Body of pancreas (tissue), 4 donors: ENCODE results near the gene IDS. TPM values are rescaled to one million over a fixed set of nuclear protein-coding genes. Genes with fewer than 3 reads are reported as not detected.
A peak's percentile ranks its signal among the peaks of the same experiment; 100 is the strongest.
"Not testable (repeated sequence)": the region's sequence is repeated elsewhere in the genome, so short reads cannot be mapped to it uniquely, and the experiment has no call there.

Experiments
- ATAC-seq: fragments of 150-250 bp; one replicate; pipeline ENCODE4 v1.9.1; 2016
- DNase-seq, 4 donors: peaks; one replicate each; pipeline ENCODE4 v3.0.0-alpha.2; 2019
- H3K27ac ChIP-seq, 4 donors: fragments of 200-600 bp; sonication (generic); 1 replicate in 3 of 4; 2 replicates in 1 of 4; pipeline versions ENCODE4 v1.5.1 to v1.6.1; 2016 to 2019; ENCODE audit warnings: mild to moderate bottlenecking in 1 of 4, mixed read lengths in 1 of 4, moderate library complexity in 1 of 4
- H3K27me3 ChIP-seq, 2 donors: fragments of 200-600 bp; sonication (generic); one replicate each; pipeline ENCODE4 v1.6.0; 2016; ENCODE audit warnings: mild to moderate bottlenecking in 1 of 2
- H3K36me3 ChIP-seq, 2 donors: fragments of 200-600 bp; sonication (generic); replicated peaks in 1 of 2; 2 replicates each; pipeline ENCODE4 v1.5.1; 2016; ENCODE audit warnings: low read depth in 2 of 2; ENCODE audit not compliant: insufficient read depth in 1 of 2
- H3K4me1 ChIP-seq: fragments of 200-600 bp; sonication (generic); one replicate; pipeline ENCODE4 v1.6.0; 2016
- H3K4me3 ChIP-seq, 2 donors: fragments of 200-600 bp; sonication (generic); 1 replicate in 1 of 2; 2 replicates in 1 of 2; pipeline ENCODE4 v1.5.1; 2016 to 2019
- H3K9me3 ChIP-seq, 3 donors: fragments of 200-600 bp; sonication (generic); 1 replicate in 2 of 3; 2 replicates in 1 of 3; pipeline ENCODE4 v1.5.1; 2016
- POLR2A ChIP-seq, 3 donors: fragments of 450-650 bp; IDR thresholded peaks; one replicate each; pipeline ENCODE4 v1.6.1; 2016; ENCODE audit warnings: antibody characterized with exemption in 3 of 3, mild to moderate bottlenecking in 2 of 3
- WGBS, 2 donors: methylation state at CpG; one replicate each; pipeline ENCODE4 v1.1.5; 2017; 5-methylcytosine and 5-hydroxymethylcytosine counted together
- intact Hi-C: fragments of 100-400 bp; cut with DNase I; formaldehyde crosslinking; loops from one replicate; pipeline ENCODE4 v1.15.1; 2023
- total RNA-seq, 2 donors: library from RNA; depleted of rRNA; stranded (reverse); fragments of >200 nt; gene quantifications; one replicate each; pipeline ENCODE4 v1.1.0, GENCODE V29; 2016
- TF ChIP-seq, protein P1 (sequence below), 7 experiments: fragments of 450-650 bp in 4 of 7; fragments of 200-600 bp in 3 of 7; sonication (generic) in 3 of 7; IDR thresholded peaks; one replicate each; pipeline ENCODE4 v1.5.1; 2016 to 2019; ENCODE audit warnings: antibody characterized with exemption in 7 of 7

The IDS gene, protein sequence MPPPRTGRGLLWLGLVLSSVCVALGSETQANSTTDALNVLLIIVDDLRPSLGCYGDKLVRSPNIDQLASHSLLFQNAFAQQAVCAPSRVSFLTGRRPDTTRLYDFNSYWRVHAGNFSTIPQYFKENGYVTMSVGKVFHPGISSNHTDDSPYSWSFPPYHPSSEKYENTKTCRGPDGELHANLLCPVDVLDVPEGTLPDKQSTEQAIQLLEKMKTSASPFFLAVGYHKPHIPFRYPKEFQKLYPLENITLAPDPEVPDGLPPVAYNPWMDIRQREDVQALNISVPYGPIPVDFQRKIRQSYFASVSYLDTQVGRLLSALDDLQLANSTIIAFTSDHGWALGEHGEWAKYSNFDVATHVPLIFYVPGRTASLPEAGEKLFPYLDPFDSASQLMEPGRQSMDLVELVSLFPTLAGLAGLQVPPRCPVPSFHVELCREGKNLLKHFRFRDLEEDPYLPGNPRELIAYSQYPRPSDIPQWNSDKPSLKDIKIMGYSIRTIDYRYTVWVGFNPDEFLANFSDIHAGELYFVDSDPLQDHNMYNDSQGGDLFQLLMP
- total RNA-seq = 10 to 100 TPM; 39.7 to 49.4 TPM

DNA sequence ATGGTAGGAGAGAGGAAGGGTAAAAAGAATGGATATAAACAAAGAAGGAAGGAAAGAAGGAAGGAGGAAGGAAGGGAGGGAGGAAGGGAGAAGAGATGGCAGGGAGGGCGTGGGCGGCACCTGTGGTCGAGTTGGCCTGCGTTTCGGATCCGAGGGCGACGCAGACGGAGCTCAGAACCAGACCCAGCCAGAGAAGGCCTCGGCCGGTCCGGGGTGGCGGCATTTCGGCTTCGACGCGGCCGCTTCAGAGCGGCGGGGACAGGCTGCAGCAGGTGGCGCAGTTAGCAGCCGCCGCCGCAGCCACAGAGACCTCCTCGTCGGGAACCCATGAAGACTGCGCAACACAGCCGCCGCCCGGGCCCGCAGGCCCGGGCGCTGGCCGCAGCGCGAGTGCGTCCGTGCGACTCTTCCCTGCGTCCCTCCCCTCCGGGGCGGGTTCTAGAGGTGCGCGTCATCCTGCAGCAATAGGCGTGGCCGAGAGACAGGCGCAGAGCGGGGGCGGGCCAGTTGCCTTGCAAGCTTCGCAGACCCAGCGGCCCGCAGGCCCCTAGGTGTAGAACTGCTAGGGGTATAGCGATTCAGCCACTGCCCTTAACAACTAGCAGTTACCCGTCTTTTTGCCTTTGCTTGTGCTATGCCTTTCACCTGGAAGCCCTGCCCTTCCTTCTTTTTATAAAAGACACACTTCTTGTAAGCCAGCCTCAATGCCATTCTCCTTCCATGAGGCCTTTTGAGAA, at the start of gene IDS:
IDS (minus strand) TSS at position 392 of the 737 bp plus-strand sequence; CDS start at position 223, 169 bp downstream.
- Histone ChIP-seq H3K27ac (peak within 1 kb of the TSS in 3 of 4 donors; percentile 73 to 88 (median 77)), H3K36me3 (no peaks in the 10 kb centered on the region), H3K4me1 (peaks cover 13% of the 10 kb centered on the region), H3K9me3 (no peaks in the 10 kb centered on the region), H3K27me3 (no peaks in the 10 kb centered on the region), H3K4me3 (peak within 1 kb of the TSS in 1 of 2 donors; percentile 56)
- peak; percentile 91 to 95 (median 95) for TF ChIP-seq POLR2A (IDR thresholded peaks at IDR 0.05)
- TF ChIP-seq, protein P1, sequence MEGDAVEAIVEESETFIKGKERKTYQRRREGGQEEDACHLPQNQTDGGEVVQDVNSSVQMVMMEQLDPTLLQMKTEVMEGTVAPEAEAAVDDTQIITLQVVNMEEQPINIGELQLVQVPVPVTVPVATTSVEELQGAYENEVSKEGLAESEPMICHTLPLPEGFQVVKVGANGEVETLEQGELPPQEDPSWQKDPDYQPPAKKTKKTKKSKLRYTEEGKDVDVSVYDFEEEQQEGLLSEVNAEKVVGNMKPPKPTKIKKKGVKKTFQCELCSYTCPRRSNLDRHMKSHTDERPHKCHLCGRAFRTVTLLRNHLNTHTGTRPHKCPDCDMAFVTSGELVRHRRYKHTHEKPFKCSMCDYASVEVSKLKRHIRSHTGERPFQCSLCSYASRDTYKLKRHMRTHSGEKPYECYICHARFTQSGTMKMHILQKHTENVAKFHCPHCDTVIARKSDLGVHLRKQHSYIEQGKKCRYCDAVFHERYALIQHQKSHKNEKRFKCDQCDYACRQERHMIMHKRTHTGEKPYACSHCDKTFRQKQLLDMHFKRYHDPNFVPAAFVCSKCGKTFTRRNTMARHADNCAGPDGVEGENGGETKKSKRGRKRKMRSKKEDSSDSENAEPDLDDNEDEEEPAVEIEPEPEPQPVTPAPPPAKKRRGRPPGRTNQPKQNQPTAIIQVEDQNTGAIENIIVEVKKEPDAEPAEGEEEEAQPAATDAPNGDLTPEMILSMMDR (IDR thresholded peaks at IDR 0.05) = no peak
- 0% methylated on average over 17 to 53 of the region's 54 CpGs for WGBS, 2 donors
- DNase-seq = peak; percentile 86 to 92 (median 90)
- ATAC-seq = peak; percentile 98
- intact Hi-C loops = no loop called here

DNA sequence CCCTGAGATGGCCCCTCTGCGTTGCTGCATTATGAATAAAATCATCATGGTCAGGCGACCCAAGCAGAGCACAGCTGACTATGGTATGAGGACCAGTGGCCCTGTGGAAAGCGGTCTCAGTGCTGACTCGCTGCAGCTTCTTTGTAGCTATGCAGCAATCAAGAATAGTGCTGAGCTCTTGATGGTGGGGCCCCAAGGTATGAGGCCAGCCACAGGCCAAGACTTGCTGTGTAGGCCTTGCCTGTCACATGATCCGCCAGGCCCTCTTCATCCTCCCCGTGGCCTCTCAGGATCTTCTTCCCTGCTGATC, 46.8 kb upstream of the IDS start:
- H3K36me3 ChIP-seq, H3K4me3 ChIP-seq, ATAC-seq, intact Hi-C loops, H3K27ac ChIP-seq, H3K4me1 ChIP-seq, H3K9me3 ChIP-seq, H3K27me3 ChIP-seq, DNase-seq: not testable (repeated sequence)
- no CpG with 5 or more reads among the region's 6 CpGs for WGBS, 2 donors

DNA sequence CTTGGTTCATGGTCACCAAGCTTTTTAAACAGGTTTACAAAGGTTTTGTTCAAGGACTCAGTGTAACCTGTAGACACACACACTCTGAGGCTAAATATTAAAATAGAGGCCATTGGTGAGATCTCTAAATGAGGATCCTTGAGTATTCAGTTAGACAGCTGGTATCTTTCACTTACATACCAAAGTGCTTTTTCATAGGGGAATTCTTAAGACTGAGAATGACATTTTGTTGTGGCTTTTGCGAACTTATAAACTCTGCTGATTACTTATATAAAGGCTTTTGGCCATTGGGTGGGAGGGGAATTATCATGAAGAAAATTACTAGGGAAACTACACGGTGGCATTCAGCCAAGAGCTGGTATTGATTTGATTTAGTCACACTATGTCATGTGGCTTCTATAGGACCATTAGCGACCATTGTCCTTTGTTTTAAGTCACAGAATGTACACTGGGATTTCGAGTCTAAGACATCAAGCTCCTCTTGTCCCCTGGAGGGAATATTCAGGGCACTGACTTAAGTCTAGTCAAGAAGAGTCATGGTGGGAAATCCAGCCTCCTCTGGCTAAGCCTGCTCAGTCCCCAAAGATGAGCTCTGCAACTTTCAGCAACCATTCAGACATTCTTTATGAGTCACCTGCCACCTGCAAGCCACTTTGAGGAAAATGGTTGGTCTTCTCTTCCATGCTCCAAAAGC, 46.3 kb upstream of the IDS start:
- H3K9me3 ChIP-seq, DNase-seq, H3K27ac ChIP-seq, ATAC-seq, H3K4me3 ChIP-seq, H3K27me3 ChIP-seq, H3K36me3 ChIP-seq, intact Hi-C loops, H3K4me1 ChIP-seq: not testable (repeated sequence)
- no CpG with 5 or more reads among the region's 4 CpGs for WGBS, 2 donors

DNA sequence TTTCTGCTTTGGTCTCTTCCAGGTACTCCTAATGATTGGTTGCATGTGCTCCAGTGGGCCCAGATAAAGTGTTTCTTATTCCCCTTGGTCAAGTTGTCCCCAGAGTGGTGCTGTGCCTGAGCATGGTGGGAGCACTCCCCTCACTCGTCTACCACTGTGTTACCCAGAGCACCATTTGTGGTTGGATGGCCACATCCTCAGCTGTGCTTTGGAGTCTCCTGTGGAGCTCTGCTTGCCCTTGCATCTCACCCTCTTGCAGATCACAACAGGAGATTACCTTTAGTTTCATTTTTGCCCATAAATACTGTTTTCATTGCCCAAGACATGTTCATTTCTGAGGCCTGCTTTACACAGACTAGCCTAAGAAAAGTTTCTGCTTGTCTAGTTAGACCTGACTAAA, 45.3 kb upstream of the IDS start:
- DNase-seq, H3K36me3 ChIP-seq, ATAC-seq, H3K4me1 ChIP-seq, H3K27me3 ChIP-seq, H3K27ac ChIP-seq, H3K4me3 ChIP-seq, H3K9me3 ChIP-seq, intact Hi-C loops: not testable (repeated sequence)
- WGBS, 2 donors = 60% methylated on average over 1 of the region's 1 CpG; no CpG with 5 or more reads in 1 of the 2 donors

DNA sequence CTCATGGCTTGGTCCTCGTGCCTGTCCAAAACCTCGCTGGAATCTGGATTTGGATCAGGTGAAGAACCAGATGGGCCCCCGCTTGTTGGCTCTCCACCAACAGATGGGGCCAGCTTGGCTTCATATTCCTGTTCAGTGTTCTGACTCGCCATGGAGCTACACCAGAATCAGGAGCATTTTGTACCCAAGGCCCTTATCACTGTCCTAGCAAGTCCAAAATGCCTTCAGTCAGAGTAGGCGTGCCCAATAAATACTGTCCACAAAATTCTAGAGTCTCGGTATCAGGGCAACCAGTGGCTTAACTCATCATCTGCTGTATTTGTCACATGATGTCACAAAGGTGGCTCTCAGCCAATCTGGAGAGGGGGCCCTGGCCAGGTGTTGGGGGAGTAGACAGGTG, 44.6 kb upstream of the IDS start, which contains the start of gene HSFX3:
HSFX3 (minus strand) TSS at position 224 of the 400 bp plus-strand sequence; CDS start at position 152, 72 bp downstream.
- H3K4me3 ChIP-seq, H3K27me3 ChIP-seq, H3K4me1 ChIP-seq, ATAC-seq, intact Hi-C loops, H3K9me3 ChIP-seq, DNase-seq, H3K36me3 ChIP-seq, H3K27ac ChIP-seq: not testable (repeated sequence)
- no CpG with 5 or more reads among the region's 6 CpGs for WGBS, 2 donors

DNA sequence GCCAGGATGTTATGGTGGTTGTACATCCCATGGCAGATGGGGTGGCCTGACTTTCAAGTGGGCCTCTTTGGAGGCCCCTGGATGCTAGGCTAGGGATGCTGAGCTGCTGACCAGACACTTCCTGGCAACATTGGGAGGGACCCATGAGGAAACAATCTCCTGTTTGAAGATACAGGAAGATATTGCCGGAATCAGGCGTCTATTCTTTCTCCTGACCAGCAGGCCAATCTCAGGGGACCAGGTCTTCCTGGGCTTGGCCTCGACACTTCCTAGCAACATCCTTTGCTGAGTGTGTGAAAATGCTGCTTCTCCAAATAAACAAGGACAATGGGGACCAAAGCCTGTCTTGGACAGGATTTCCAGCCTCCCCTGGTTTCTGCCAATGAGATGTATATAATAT, 42.7 kb upstream of the IDS start:
- H3K4me3 ChIP-seq, DNase-seq, H3K4me1 ChIP-seq, H3K27me3 ChIP-seq, intact Hi-C loops, H3K9me3 ChIP-seq, H3K27ac ChIP-seq, H3K36me3 ChIP-seq, ATAC-seq: not testable (repeated sequence)
- WGBS, 2 donors = no CpG with 5 or more reads among the region's 3 CpGs

DNA sequence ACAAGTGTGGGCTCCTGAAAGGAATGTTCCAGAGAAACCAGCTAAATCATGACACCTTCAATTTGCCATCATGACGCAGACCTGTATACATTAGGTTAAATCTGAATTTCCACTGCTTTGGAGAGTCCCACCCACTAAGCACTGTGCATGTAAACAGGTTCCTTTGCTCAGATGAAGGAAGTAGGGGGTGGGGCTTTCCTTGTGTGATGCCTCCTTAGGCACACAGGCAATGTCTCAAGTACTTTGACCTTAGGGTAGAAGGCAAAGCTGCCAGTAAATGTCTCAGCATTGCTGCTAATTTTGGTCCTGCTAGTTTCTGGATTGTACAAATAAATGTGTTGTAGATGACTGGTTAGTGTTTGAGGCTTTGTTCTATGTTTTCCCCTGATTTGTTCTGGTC, 41.9 kb upstream of the IDS start:
- H3K27ac ChIP-seq, intact Hi-C loops, DNase-seq, H3K4me1 ChIP-seq, H3K9me3 ChIP-seq, H3K36me3 ChIP-seq, H3K27me3 ChIP-seq, ATAC-seq, H3K4me3 ChIP-seq: not testable (repeated sequence)
- 83% methylated on average over 1 of the region's 1 CpG; no CpG with 5 or more reads in 1 of the 2 donors for WGBS, 2 donors

DNA sequence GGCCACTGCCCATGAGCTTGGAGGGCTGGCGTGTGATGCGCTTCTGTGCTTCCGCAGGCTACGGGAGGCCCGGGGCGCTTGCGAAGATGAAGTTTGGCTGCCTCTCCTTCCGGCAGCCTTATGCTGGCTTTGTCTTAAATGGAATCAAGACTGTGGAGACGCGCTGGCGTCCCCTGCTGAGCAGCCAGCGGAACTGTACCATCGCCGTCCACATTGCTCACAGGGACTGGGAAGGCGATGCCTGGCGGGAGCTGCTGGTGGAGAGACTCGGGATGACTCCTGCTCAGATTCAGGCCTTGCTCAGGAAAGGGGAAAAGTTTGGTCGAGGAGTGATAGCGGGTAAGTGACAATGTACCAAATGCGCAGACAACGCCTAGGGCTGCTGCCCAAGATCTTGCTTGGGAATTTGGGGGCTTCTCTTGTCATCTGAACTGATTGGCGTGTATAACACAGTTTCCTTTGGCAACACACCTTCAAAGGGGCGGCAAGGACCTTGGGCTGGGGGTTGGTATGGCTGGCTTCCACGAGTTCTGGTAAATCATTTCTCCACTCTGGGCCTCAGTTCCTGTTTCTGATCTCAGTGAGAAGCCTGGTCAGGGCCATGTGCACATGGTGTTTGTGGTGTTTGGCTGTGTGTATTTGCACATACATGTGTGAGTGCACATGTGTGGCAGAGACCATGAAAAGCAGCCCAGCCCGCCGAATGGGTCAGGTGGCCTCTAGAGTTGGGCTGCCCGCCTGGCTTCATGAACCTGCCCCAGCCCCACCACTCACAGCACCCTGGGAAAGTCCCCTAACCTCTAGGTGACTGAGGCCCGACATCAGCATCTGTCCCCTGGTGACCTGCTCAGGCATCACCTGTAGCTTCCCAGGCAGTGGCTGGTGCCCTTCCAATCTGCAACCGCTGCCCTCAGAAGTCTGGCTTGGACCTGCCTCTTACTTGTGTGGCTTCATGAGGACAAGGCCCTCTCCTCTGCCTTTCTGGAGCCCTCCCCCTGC, 40.7 kb upstream of the IDS start:
- H3K9me3 ChIP-seq, H3K27ac ChIP-seq, H3K27me3 ChIP-seq, H3K4me1 ChIP-seq, ATAC-seq, intact Hi-C loops, H3K36me3 ChIP-seq, H3K4me3 ChIP-seq: not testable (repeated sequence)
- peak in 1 of 4 donors; percentile 32 for DNase-seq
- WGBS, 2 donors = 74% methylated on average over 6 of the region's 29 CpGs; no CpG with 5 or more reads in 1 of the 2 donors
